ENCODE measurements around the gene NDUFAF5.

GRCh38 chr20:13868331-13868730, 83.5 kb downstream of the NDUFAF5 start:
- TF ChIP-seq CTCF (IDR thresholded peaks at IDR 0.05), result no peak
- TF ChIP-seq POLR2A (IDR thresholded peaks at IDR 0.05), result no peak

Data from heart left ventricle (tissue), 13 donors.